Astrocyte (in vitro differentiated cells and primary cell): ENCODE results near the gene ALB. TPM values are rescaled to one million over a fixed set of nuclear protein-coding genes. Genes with fewer than 3 reads are reported as not detected.

Experiments
- DNase-seq: peaks from one replicate; pipeline ENCODE4 v3.0.0-alpha.2; 2010; ENCODE audit warnings: low read depth
- FAIRE-seq: peaks from 2 replicates; lab custom pipeline; 2011; peaks lifted over from hg19 to GRCh38; lab: Jason Lieb, UNC
- H2AFZ ChIP-seq: 2 replicates; pipeline ENCODE4 v1.6.0; 2012; ENCODE audit warnings: low read depth, low read length, inconsistent platforms
- H3K27ac ChIP-seq: 2 replicates; pipeline ENCODE4 v1.5.1; 2011; ENCODE audit warnings: low read depth, low read length, inconsistent platforms
- H3K27me3 ChIP-seq: 2 replicates; pipeline ENCODE4 v1.6.0; 2011; ENCODE audit warnings: low read length, inconsistent platforms; ENCODE audit not compliant: insufficient read depth
- H3K36me3 ChIP-seq: 2 replicates; pipeline ENCODE4 v1.5.1; 2011; ENCODE audit warnings: low read length, inconsistent platforms; ENCODE audit not compliant: insufficient read depth
- H3K4me1 ChIP-seq: 2 replicates; pipeline ENCODE4 v1.5.1; 2011; ENCODE audit warnings: low read length, inconsistent platforms; ENCODE audit not compliant: insufficient read depth
- H3K4me2 ChIP-seq: 2 replicates; pipeline ENCODE4 v1.6.0; 2012; ENCODE audit warnings: low read length, inconsistent platforms
- H3K4me3 ChIP-seq: 2 replicates; pipeline ENCODE4 v1.5.1; 2011; ENCODE audit warnings: low read depth, mild to moderate bottlenecking, low read length, inconsistent platforms; ENCODE audit not compliant: insufficient read depth
- H3K79me2 ChIP-seq: 2 replicates; pipeline ENCODE4 v1.6.0; 2012; ENCODE audit warnings: mild to moderate bottlenecking, low read length, inconsistent platforms; ENCODE audit not compliant: insufficient read depth
- H3K9ac ChIP-seq: 2 replicates; pipeline ENCODE4 v1.6.0; 2012; ENCODE audit warnings: mild to moderate bottlenecking, low read length, inconsistent platforms
- H3K9me3 ChIP-seq: 2 replicates; pipeline ENCODE4 v1.5.1; 2012; ENCODE audit warnings: low read depth, mild to moderate bottlenecking, low read length, inconsistent platforms; ENCODE audit not compliant: insufficient read depth
- H4K20me1 ChIP-seq: 2 replicates; pipeline ENCODE4 v1.6.0; 2012; ENCODE audit warnings: low read length, inconsistent platforms; ENCODE audit not compliant: insufficient read depth
- H3K27ac Mint-ChIP-seq: one replicate; pipeline ENCODE4 v1.8.0; 2021; ENCODE audit warnings: mild to moderate bottlenecking, mixed read lengths; ENCODE audit not compliant: unreplicated experiment
- H3K27me3 Mint-ChIP-seq: one replicate; pipeline ENCODE4 v1.8.0; 2021; ENCODE audit warnings: low read depth, mixed read lengths; ENCODE audit not compliant: unreplicated experiment
- H3K36me3 Mint-ChIP-seq: one replicate; pipeline ENCODE4 v1.8.0; 2021; ENCODE audit warnings: low read depth, mixed read lengths; ENCODE audit not compliant: unreplicated experiment
- H3K4me1 Mint-ChIP-seq: one replicate; pipeline ENCODE4 v1.8.0; 2021; ENCODE audit warnings: low read depth, mixed read lengths; ENCODE audit not compliant: unreplicated experiment
- H3K4me3 Mint-ChIP-seq: one replicate; pipeline ENCODE4 v1.8.0; 2021; ENCODE audit warnings: mild to moderate bottlenecking, moderate library complexity, mixed read lengths; ENCODE audit not compliant: unreplicated experiment
- H3K9me3 Mint-ChIP-seq: one replicate; pipeline ENCODE4 v1.8.0; 2021; ENCODE audit warnings: mild to moderate bottlenecking, mixed read lengths; ENCODE audit not compliant: unreplicated experiment
- EZH2 ChIP-seq: IDR thresholded peaks from 2 replicates; pipeline ENCODE4 v1.6.1; 2012; ENCODE audit warnings: mild to moderate bottlenecking, low read length, inconsistent platforms; ENCODE audit not compliant: insufficient read depth
- total RNA-seq: library from RNA; stranded (reverse); gene quantifications from 2 replicates; pipeline ENCODE4 v1.2.1, GENCODE V29; 2021
- TF ChIP-seq, protein P1 (sequence below): IDR thresholded peaks from 2 replicates; pipeline ENCODE4 v1.5.1; 2011; ENCODE audit warnings: low read depth, mild to moderate bottlenecking, inconsistent platforms, low read length, moderate library complexity; ENCODE audit not compliant: insufficient read depth

Gene ALB
- total RNA-seq, 1 donor from 2014 or later = not detected

DNA sequence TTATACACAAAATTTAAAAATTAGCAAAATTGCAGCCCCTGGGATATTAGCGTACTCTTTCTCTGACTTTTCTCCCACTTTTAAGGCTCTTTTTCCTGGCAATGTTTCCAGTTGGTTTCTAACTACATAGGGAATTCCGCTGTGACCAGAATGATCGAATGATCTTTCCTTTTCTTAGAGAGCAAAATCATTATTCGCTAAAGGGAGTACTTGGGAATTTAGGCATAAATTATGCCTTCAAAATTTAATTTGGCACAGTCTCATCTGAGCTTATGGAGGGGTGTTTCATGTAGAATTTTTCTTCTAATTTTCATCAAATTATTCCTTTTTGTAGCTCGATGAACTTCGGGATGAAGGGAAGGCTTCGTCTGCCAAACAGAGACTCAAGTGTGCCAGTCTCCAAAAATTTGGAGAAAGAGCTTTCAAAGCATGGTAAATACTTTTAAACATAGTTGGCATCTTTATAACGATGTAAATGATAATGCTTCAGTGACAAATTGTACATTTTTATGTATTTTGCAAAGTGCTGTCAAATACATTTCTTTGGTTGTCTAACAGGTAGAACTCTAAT, 6.0 kb downstream of the ALB start:
- Mint-ChIP-seq H3K4me1 (no peaks in the 10 kb centered on the region), H3K27me3 (no peaks in the 10 kb centered on the region), H3K9me3 (no peaks in the 10 kb centered on the region), H3K4me3 (no peak overlapping the region), H3K27ac (no peak overlapping the region), H3K36me3 (no peaks in the 10 kb centered on the region)
- Histone ChIP-seq H3K4me3 (no peak overlapping the region), H2AFZ (no peak overlapping the region), H3K79me2 (no peaks in the 10 kb centered on the region), H4K20me1 (no peaks in the 10 kb centered on the region), H3K36me3 (no peaks in the 10 kb centered on the region), H3K9ac (no peak overlapping the region), H3K27ac (no peak overlapping the region), H3K4me2 (no peak overlapping the region), H3K9me3 (no peaks in the 10 kb centered on the region), H3K27me3 (no peaks in the 10 kb centered on the region), H3K4me1 (no peaks in the 10 kb centered on the region)
- TF ChIP-seq, protein P1, sequence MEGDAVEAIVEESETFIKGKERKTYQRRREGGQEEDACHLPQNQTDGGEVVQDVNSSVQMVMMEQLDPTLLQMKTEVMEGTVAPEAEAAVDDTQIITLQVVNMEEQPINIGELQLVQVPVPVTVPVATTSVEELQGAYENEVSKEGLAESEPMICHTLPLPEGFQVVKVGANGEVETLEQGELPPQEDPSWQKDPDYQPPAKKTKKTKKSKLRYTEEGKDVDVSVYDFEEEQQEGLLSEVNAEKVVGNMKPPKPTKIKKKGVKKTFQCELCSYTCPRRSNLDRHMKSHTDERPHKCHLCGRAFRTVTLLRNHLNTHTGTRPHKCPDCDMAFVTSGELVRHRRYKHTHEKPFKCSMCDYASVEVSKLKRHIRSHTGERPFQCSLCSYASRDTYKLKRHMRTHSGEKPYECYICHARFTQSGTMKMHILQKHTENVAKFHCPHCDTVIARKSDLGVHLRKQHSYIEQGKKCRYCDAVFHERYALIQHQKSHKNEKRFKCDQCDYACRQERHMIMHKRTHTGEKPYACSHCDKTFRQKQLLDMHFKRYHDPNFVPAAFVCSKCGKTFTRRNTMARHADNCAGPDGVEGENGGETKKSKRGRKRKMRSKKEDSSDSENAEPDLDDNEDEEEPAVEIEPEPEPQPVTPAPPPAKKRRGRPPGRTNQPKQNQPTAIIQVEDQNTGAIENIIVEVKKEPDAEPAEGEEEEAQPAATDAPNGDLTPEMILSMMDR = no peak
- TF ChIP-seq EZH2 = no peak
- DNase-seq = no peak
- no peak for FAIRE-seq

GRCh38 chr4:73410916-73411730, 7.0 kb downstream of the ALB start:
- Histone ChIP-seq H3K4me2 (no peak overlapping the region), H3K79me2 (no peaks in the 10 kb centered on the region), H3K36me3 (no peaks in the 10 kb centered on the region), H3K27ac (no peak overlapping the region), H3K9me3 (no peaks in the 10 kb centered on the region), H3K4me3 (no peak overlapping the region), H3K4me1 (no peaks in the 10 kb centered on the region), H2AFZ (no peak overlapping the region), H3K27me3 (no peaks in the 10 kb centered on the region), H3K9ac (no peak overlapping the region), H4K20me1 (no peaks in the 10 kb centered on the region)
- Mint-ChIP-seq H3K4me1 (no peaks in the 10 kb centered on the region), H3K27ac (no peak overlapping the region), H3K9me3 (no peaks in the 10 kb centered on the region), H3K27me3 (no peaks in the 10 kb centered on the region), H3K4me3 (no peak overlapping the region), H3K36me3 (no peaks in the 10 kb centered on the region)
- FAIRE-seq (no peak), DNase-seq (no peak)
- TF ChIP-seq, protein P1 = no peak
- TF ChIP-seq EZH2 = no peak
